Stimulated activated naive CD8-positive, alpha-beta T cell treated with anti-CD3 and anti-CD28 coated beads, Interleukin-15, Interleukin-2, amounts not matched to agents 100 U/mL and 50 U/mL, for 24 hours (primary cell): ENCODE measurements around the gene FARS2.

Source experiments
- ATAC-seq: fragments of 150-1000 bp; cut with Tn5 transposase; one replicate; pipeline ENCODE4 v1.10.0; 2021
- DNase-seq: peaks from one replicate; pipeline ENCODE4 v3.0.0; 2021

Gene FARS2

GRCh38 chr6:5583528-5583927 is 322.2 kb downstream of the FARS2 start:
- no peak for ATAC-seq
- no peak for DNase-seq

- ATAC-seq (no peak), DNase-seq (no peak)
These were observed 322.8 kb downstream of the FARS2 start for GRCh38 chr6:5584078-5584482.

GRCh38 chr6:5587648-5588047 is 326.3 kb downstream of the FARS2 start:
- no peak for ATAC-seq
- no peak for DNase-seq

GRCh38 chr6:5589422-5590141 is 328.3 kb downstream of the FARS2 start:
- ATAC-seq (no peak), DNase-seq (no peak)

GRCh38 chr6:5590187-5590586 is 328.9 kb downstream of the FARS2 start:
- ATAC-seq (no peak), DNase-seq (no peak)

- DNase-seq (no peak), ATAC-seq (no peak)
These were observed 331.7 kb downstream of the FARS2 start for GRCh38 chr6:5592886-5593519.

GRCh38 chr6:5595184-5595583 is 333.9 kb downstream of the FARS2 start:
- ATAC-seq (no peak), DNase-seq (no peak)

- no peak for ATAC-seq
- no peak for DNase-seq
These were observed 336.1 kb downstream of the FARS2 start for GRCh38 chr6:5597413-5597812.

GRCh38 chr6:5598123-5598522 is 336.8 kb downstream of the FARS2 start:
- DNase-seq (no peak), ATAC-seq (no peak)

- ATAC-seq, result no peak
- no peak for DNase-seq
These were observed 337.8 kb downstream of the FARS2 start for GRCh38 chr6:5599127-5599526.

- DNase-seq (no peak), ATAC-seq (no peak)
These were observed 344.6 kb downstream of the FARS2 start for GRCh38 chr6:5605937-5606336.

GRCh38 chr6:5606546-5606945 is 345.2 kb downstream of the FARS2 start:
- no peak for DNase-seq
- ATAC-seq, result no peak

- DNase-seq (no peak), ATAC-seq (no peak)
These were observed 349.3 kb downstream of the FARS2 start for GRCh38 chr6:5610640-5611039.

- no peak for ATAC-seq
- no peak for DNase-seq
These were observed 355.9 kb downstream of the FARS2 start for GRCh38 chr6:5617179-5617578.

GRCh38 chr6:5619249-5619648 is 357.9 kb downstream of the FARS2 start:
- DNase-seq, result peak; percentile 24

GRCh38 chr6:5622276-5623005 is 361.1 kb downstream of the FARS2 start:
- ATAC-seq, result no peak
- no peak for DNase-seq

More at GRCh38 chr6:5619249-5619648, 357.9 kb downstream of the FARS2 start:
- peak; percentile 75 for ATAC-seq

- ATAC-seq, result no peak
- no peak for DNase-seq
These were observed 362.5 kb downstream of the FARS2 start for GRCh38 chr6:5623769-5624168.

- DNase-seq (no peak), ATAC-seq (no peak)
These were observed 362.9 kb downstream of the FARS2 start for GRCh38 chr6:5624256-5624655.

- ATAC-seq, result peak; percentile 89
- peak; percentile 9 for DNase-seq
These were observed 365.6 kb downstream of the FARS2 start for GRCh38 chr6:5626727-5627426.

GRCh38 chr6:5630636-5631035 is 369.3 kb downstream of the FARS2 start:
- ATAC-seq (no peak), DNase-seq (no peak)

- DNase-seq (no peak), ATAC-seq (peak; percentile 43)
These were observed 371.1 kb downstream of the FARS2 start for GRCh38 chr6:5632348-5632935.

- DNase-seq (no peak), ATAC-seq (no peak)
These were observed 373.2 kb downstream of the FARS2 start for GRCh38 chr6:5634525-5634924.
